ENCODE measurements around the gene GRPEL1. TPM values are rescaled to one million over a fixed set of nuclear protein-coding genes. Genes with fewer than 3 reads are reported as not detected.

GRPEL1 gene
- total and polyA plus RNA-seq, 2 of the 4 experiments (the other 2 are of a cell fraction): 33.0 to 33.9 TPM

GRCh38 chr4:7092026-7092425 lies 24.2 kb upstream of the GRPEL1 start:
- H3K79me1 ChIP-seq (ENCODE audit: low read depth in 1 of 2, low read length in 2 of 2): no peaks in the 10 kb centered on the region
- H3K4me1 ChIP-seq (ENCODE audit: control insufficient read depth, insufficient read depth, low read length): no peaks in the 10 kb centered on the region
- no peak overlapping the region for H3K14ac ChIP-seq (replicated peaks; ENCODE audit: low read depth, low read length)
- TF ChIP-seq ELK1 (IDR thresholded peaks at IDR 0.05; ENCODE audit: borderline replicate concordance, low read depth, low read length) (no peak), RFX5 (IDR thresholded peaks at IDR 0.05; ENCODE audit: low read depth, low read length) (no peak), SMC3 (IDR thresholded peaks at IDR 0.05; ENCODE audit: low read depth, low read length) (no peak), NFE2L2 (IDR thresholded peaks at IDR 0.05; ENCODE audit: low read depth, low read length) (no peak), BHLHE40 (IDR thresholded peaks at IDR 0.05; ENCODE audit: low read depth, low read length) (no peak), MAFK (IDR thresholded peaks at IDR 0.05; ENCODE audit: low read depth, low read length) (no peak), CEBPB (IDR thresholded peaks at IDR 0.05; ENCODE audit: low read depth, low read length) (no peak), CTCF (conservative IDR thresholded peaks at IDR 0.05; ENCODE audit: low read depth, low read length) (no peak), MXI1 (IDR thresholded peaks at IDR 0.05; ENCODE audit: borderline replicate concordance, low read depth, low read length) (no peak), USF2 (IDR thresholded peaks at IDR 0.05; ENCODE audit: low read depth, low read length) (no peak), POLR2A (IDR thresholded peaks at IDR 0.05; ENCODE audit: low read depth, low read length) (no peak), RAD21 (IDR thresholded peaks at IDR 0.05; ENCODE audit: low read length) (no peak), MAZ (IDR thresholded peaks at IDR 0.05; ENCODE audit: borderline replicate concordance, low read depth, low read length) (no peak), RCOR1 (IDR thresholded peaks at IDR 0.05; ENCODE audit: insufficient replicate concordance, low read length) (no peak), CHD1 (IDR thresholded peaks at IDR 0.05; ENCODE audit: low read depth, low read length) (no peak)
- no peak overlapping the region for H2BK120ac ChIP-seq (ENCODE audit: low read depth, low read length)
- ChIA-PET CTCF (no interaction called here), POLR2A (ENCODE audit: unreplicated experiment) (no interaction called here)
- no peak overlapping the region for H3K9ac ChIP-seq (ENCODE audit: low read depth, low read length)
- H3K27ac ChIP-seq (ENCODE audit: insufficient read depth, low read length): no peak overlapping the region
- H3K27me3 ChIP-seq (ENCODE audit: control insufficient read depth, insufficient read depth, low read length): peaks cover 44% of the 10 kb centered on the region
- peaks cover 5% of the 10 kb centered on the region for H3K9me3 ChIP-seq (ENCODE audit: control insufficient read depth, insufficient read depth, low read length)
- no peak overlapping the region for H3K4ac ChIP-seq (ENCODE audit: low read depth, low read length)
- H3K36me3 ChIP-seq (ENCODE audit: control insufficient read depth, insufficient read depth, low read length): no peaks in the 10 kb centered on the region
- no peak overlapping the region for H3K18ac ChIP-seq (ENCODE audit: low read depth, low read length)
- BruUV-seq (replicated peaks): no TSS peak
- no peak overlapping the region for H4K5ac ChIP-seq (ENCODE audit: low read depth, low read length)
- H2BK20ac ChIP-seq (ENCODE audit: low read depth, low read length): no peak overlapping the region
- dilution Hi-C loops (cut with HindIII; ENCODE audit: low sequenced_read_pairs, unreplicated experiment): no loop called here
- H3K4me2 ChIP-seq (ENCODE audit: low read depth, low read length): no peak overlapping the region
- H2AK5ac ChIP-seq (ENCODE audit: low read depth, low read length): no peak overlapping the region
- H2AK9ac ChIP-seq (replicated peaks; ENCODE audit: low read depth, low read length, poor library complexity): no peak overlapping the region
- no peaks in the 10 kb centered on the region for H4K20me1 ChIP-seq (ENCODE audit: insufficient read depth, low read length)
- H4K8ac ChIP-seq (ENCODE audit: low read depth in 2 of 2, low read length in 2 of 2): no peak overlapping the region
- DNase-seq (no peak), ATAC-seq (ENCODE audit: low read depth) (no peak)
- no peak overlapping the region for H3K4me3 ChIP-seq (ENCODE audit: insufficient read depth, low read depth, low read length)
- WGBS, 2 experiments (ENCODE audit: extremely low coverage in 2 of 2, insufficient read length in 1 of 2): no CpG with 5 or more reads among the region's 3 CpGs
- H3K23ac ChIP-seq (ENCODE audit: low read depth, low read length): no peak overlapping the region
- no peaks in the 10 kb centered on the region for H3K9me1 ChIP-seq (ENCODE audit: insufficient read depth, low read length)
- H2AFZ ChIP-seq (replicated peaks; ENCODE audit: low read length, poor library complexity): no peak overlapping the region
- H2BK5ac ChIP-seq (ENCODE audit: low read depth, low read length, poor library complexity, severe bottlenecking): no peak overlapping the region
- in situ Hi-C loops (cut with MboI; ENCODE audit: low sequenced_read_pairs): no loop called here
- H3K56ac ChIP-seq (ENCODE audit: extremely low read depth, insufficient read depth, low read length): no peak overlapping the region
- intact Hi-C loops (cut with micrococcal nuclease): no loop called here
- no peak overlapping the region for H2BK15ac ChIP-seq (ENCODE audit: low read depth, low read length)
- no peak overlapping the region for H4K91ac ChIP-seq (ENCODE audit: insufficient read depth, low read depth, low read length)

All from IMR-90 (cell line).